Spinal cord (tissue), 10 donors: ENCODE measurements around the gene HMCN2. TPM values are rescaled to one million over a fixed set of nuclear protein-coding genes. Genes with fewer than 3 reads are reported as not detected.
A peak's percentile ranks its signal among the peaks of the same experiment; 100 is the strongest.

Experiments
- DNase-seq, 6 donors: peaks; one replicate each; pipeline versions ENCODE4 v3.0.0 to v3.0.0-alpha.2; 2013 to 2015; ENCODE audit warnings: low spot score in 6 of 6, low read depth in 4 of 6
- H3K27ac ChIP-seq: one replicate; pipeline ENCODE4 v1.5.1; 2013; ENCODE audit warnings: low read depth, low read length, control low read depth
- H3K27me3 ChIP-seq: one replicate; pipeline ENCODE4 v1.6.1; 2013; ENCODE audit warnings: low read length; ENCODE audit not compliant: control insufficient read depth, insufficient read depth
- H3K36me3 ChIP-seq: one replicate; pipeline ENCODE4 v1.6.1; 2013; ENCODE audit warnings: low read length; ENCODE audit not compliant: control insufficient read depth, insufficient read depth
- H3K4me1 ChIP-seq: one replicate; pipeline ENCODE4 v1.6.1; 2013; ENCODE audit warnings: low read length; ENCODE audit not compliant: control insufficient read depth, insufficient read depth
- H3K4me3 ChIP-seq: one replicate; pipeline ENCODE4 v1.5.1; 2013; ENCODE audit warnings: low read depth, low read length, control low read depth
- H3K9me3 ChIP-seq: one replicate; pipeline ENCODE4 v1.6.1; 2013; ENCODE audit warnings: low read length; ENCODE audit not compliant: control insufficient read depth, insufficient read depth
- WGBS: methylation state at CpG from one replicate; pipeline ENCODE4 v1.1.5; 2013; ENCODE audit warnings: missing lambda C conversion rate; ENCODE audit not compliant: insufficient coverage; 5-methylcytosine and 5-hydroxymethylcytosine counted together
- polyA plus RNA-seq, 2 donors: library from polyadenylated mRNA; unstranded; fragments of 120-200 nt; gene quantifications; one replicate each; pipeline ENCODE4 v1.2.1, GENCODE V29; 2013; ENCODE audit not compliant: insufficient read length in 2 of 2
- total RNA-seq, 2 donors: library from RNA; depleted of rRNA in 1 of 2; stranded (reverse); fragments of 120-200 nt in 1 of 2; fragments of >200 nt in 1 of 2; gene quantifications; one replicate each; pipeline versions ENCODE4 v1.2.3 to v1.2.4, GENCODE V29; 2013 to 2014
- donor health status: healthy.

HMCN2 gene
- total and polyA plus RNA-seq, 4 donors, result 0.88 to 5.9 (median 3.5) TPM

DNA sequence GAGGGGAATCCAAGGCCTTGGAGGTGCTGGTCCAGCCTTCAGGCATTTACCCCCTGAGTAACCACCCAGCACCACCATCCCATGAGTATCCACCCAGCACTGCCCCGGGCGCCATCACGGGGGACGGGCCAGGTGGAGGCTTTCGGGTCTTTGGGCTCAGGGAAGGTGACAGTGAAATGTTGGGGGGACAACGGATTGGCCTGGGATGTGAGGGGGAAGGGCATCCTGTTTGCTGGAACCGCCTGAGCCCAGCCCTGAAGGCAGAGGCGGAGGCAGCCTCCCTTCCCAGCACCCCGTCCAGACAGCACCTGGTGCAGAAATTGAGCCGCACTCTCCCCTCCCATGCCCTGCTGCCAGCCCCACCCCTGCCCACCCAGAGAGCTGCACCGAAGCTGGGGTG, 196.2 kb downstream of the HMCN2 start:
- H3K4me1 ChIP-seq, result peaks cover 31% of the 10 kb centered on the region
- no peak overlapping the region for H3K4me3 ChIP-seq
- H3K27me3 ChIP-seq, result peaks cover 58% of the 10 kb centered on the region
- H3K36me3 ChIP-seq, result peaks cover 12% of the 10 kb centered on the region
- no CpG with 5 or more reads among the region's 11 CpGs for WGBS
- no peak for DNase-seq
- H3K9me3 ChIP-seq, result no peaks in the 10 kb centered on the region
- H3K27ac ChIP-seq, result no peak overlapping the region

DNA sequence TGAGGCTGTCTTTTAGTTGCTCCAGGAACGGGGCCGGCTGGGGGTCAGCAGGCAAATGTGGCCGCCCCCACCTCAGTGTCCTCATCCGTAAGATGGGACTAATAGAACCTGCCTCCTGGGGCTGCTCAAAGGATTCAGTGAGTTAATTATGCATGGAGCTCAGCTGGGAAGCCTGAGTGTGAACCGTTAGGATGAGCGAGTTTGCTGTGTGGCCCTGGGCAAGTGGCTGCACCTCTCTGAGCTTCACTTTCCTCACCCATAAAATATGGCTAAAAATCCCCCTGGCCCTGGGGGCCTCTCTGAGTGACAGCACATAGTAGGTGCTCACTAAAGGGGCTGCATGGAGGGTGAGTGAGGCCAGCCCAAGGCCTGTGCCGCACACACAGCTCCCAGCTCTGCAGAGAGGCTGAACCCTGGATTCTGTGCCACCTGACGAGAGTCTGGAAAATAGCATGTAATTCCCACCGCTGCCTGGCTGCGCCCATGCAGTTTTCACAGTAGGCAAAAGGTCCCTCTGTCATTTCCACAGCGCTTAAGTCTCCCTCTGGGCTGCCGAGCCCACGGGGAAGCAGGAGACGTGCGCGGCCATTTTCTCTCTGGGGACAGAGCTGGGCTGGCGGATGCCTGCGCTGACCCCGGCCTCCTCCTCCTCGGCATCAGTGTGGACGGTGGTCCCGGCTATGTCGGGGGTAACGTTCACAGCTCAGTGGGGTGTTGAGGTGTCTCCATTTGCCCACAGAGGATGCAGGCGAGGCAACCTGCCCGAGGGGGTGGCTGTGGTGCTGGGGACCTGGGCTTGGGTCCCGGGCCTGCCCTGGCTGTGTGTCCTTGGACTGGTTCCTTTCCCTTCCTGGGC, 197.4 kb downstream of the HMCN2 start:
- no peak overlapping the region for H3K27ac ChIP-seq
- H3K36me3 ChIP-seq, result peaks cover 13% of the 10 kb centered on the region
- DNase-seq, result no peak
- peaks cover 70% of the 10 kb centered on the region for H3K27me3 ChIP-seq
- H3K9me3 ChIP-seq, result no peaks in the 10 kb centered on the region
- peaks cover 43% of the 10 kb centered on the region for H3K4me1 ChIP-seq
- WGBS, result 77% methylated on average over 25 of the region's 27 CpGs
- no peak overlapping the region for H3K4me3 ChIP-seq

DNA sequence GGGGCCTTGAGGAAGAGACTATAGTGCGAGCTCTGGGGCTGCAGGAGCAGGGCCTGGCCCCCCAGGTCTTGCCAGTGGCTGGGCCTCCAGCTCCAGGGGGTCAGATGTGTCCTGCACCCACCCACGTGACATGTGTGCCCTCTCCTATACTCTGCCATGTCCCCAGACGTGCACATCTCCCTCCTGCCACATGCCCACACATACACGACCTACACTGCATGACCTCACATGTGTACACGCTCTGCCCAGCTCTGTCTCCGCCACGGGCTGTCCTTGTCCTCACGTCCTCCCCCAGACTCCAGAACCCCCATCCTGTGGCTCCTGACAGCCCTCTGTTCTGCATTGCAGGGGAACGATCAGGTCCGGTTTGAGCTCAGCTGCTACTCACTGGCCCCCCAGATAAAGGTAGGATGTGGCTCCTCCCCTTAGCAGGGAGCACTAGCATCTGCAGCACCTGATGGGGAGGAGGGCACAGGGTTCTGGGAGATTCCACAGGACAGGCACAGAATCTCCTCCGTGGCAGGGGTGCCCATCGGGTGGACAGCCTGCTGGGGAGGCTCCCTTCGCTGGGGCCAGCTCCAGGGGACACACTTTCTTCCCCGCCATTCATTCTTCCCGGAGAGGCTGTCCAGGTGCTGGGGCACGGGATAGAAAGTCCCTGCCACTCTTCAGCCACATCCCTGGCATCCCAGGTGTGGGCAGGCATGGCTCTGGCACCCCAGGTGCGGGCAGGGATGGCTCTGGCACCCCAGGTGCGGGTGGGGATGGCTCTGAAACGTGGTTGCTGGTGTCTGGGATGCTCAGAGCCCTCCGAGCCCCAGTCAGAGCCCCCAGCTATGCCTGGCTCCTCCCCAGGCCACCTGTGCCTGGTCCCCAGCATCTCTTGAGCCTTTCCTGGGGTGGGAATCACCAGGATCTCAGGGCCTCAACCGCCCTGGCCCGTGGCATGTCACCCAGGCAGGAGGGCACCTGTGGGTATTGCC, 198.5 kb downstream of the HMCN2 start:
- no peak overlapping the region for H3K27ac ChIP-seq
- H3K27me3 ChIP-seq, result peaks cover 75% of the 10 kb centered on the region
- peaks cover 49% of the 10 kb centered on the region for H3K4me1 ChIP-seq
- no peaks in the 10 kb centered on the region for H3K9me3 ChIP-seq
- H3K4me3 ChIP-seq, result no peak overlapping the region
- H3K36me3 ChIP-seq, result peaks cover 13% of the 10 kb centered on the region
- 87% methylated on average over 22 of the region's 22 CpGs for WGBS
- no peak for DNase-seq

DNA sequence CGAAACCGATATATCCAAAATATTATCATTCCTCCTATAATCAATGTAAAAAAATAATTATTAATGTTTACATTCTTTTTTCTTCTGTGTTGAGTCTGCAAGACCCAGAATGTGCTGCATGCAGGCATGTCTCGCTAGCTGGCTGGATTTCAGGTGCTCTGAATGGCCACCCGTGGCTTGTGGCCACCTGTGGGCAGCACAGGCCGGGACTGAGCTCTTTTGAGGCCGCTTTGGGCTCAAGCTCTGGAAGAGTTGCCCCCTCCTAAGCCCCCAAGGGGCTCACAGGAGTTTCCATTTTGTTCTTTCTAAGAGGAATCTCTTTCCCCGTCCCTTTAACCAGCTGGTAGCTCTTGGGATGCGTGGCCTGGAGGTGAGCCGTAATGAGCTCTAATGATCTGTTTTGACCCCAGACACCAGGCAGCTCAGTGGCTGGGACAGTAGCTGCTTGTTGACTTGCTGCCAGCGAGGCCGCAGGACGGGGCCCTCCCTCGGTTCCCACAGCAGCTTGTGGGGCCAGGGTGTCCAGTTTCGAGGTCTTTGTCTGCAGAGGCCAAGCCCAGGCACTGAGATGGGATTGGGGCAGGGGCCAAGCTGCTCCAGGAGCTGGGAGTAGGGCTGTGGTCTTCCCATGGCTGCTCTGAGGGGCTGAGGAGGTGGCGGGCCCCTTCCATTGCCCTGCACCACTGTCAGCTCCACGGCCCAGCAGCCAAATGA, 200.0 kb downstream of the HMCN2 start:
- peaks cover 58% of the 10 kb centered on the region for H3K4me1 ChIP-seq
- H3K4me3 ChIP-seq, result no peak overlapping the region
- H3K27ac ChIP-seq, result no peak overlapping the region
- DNase-seq, result no peak
- WGBS, result 57% methylated on average over 13 of the region's 16 CpGs
- H3K9me3 ChIP-seq, result no peaks in the 10 kb centered on the region
- peaks cover 78% of the 10 kb centered on the region for H3K27me3 ChIP-seq
- peaks cover 13% of the 10 kb centered on the region for H3K36me3 ChIP-seq

DNA sequence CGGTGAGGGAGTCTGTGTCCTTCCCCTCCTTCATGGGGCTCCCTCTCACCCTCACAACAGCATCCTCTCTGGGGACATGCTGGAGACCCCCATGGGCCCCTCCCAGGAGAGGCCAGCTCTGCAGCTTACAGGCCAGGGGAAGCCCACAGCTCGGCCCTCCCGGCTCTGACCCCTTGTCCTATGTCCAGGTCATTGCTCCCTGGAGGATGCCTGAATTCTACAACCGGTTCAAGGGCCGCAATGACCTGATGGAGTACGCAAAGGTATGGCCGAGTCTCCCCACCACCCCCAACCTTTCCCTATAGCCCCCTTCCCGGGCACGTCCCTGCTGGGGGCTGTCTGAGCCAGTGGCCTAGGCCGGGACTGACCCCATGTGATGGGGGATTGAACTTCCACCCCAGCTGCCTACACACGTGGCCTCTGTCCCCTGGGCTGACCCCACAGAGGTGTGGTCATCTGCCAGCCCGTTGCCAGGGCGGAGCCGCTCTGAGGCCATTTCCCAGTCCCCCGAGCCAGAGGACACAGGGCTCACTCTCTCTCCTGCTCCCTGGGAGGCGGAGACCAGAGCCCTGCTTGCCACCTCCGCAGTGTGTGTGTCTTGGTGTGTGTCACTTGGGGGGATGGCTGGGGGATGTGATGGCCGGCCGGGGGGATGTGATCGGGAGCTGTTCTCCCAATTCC, 201.1 kb downstream of the HMCN2 start:
- peaks cover 68% of the 10 kb centered on the region for H3K27me3 ChIP-seq
- DNase-seq, result no peak
- H3K9me3 ChIP-seq, result no peaks in the 10 kb centered on the region
- whole genome bisulfite sequencing, result 32% methylated on average over 13 of the region's 20 CpGs
- H3K4me1 ChIP-seq, result peaks cover 64% of the 10 kb centered on the region
- no peak overlapping the region for H3K4me3 ChIP-seq
- peaks cover 17% of the 10 kb centered on the region for H3K36me3 ChIP-seq
- H3K27ac ChIP-seq, result no peak overlapping the region

DNA sequence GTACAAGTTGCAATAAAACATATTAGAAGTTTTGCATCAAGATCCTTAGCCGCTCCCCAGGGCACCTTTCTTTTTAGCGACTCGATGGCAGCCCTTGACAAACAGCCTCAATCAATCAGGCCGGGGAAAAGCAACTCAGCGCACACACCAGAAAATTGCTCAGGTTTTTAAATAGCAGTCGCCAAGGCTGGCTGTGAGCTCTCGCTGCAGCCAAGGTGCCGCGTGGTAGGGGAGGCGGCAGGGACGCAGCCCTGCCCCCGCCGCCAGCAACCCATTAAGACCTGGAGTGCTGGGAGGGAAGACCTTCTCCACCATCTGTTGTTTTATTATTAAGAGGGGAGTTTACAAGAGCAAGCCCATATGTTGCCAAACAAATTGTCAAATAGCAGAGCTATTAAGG, 201.8 kb downstream of the HMCN2 start:
- peaks cover 70% of the 10 kb centered on the region for H3K27me3 ChIP-seq
- H3K4me3 ChIP-seq, result no peak overlapping the region
- WGBS, result 9% methylated on average over 10 of the region's 13 CpGs
- peaks cover 17% of the 10 kb centered on the region for H3K36me3 ChIP-seq
- H3K4me1 ChIP-seq, result peaks cover 67% of the 10 kb centered on the region
- no peaks in the 10 kb centered on the region for H3K9me3 ChIP-seq
- peak in 2 of 6 donors; percentile 66 to 89 for DNase-seq
- no peak overlapping the region for H3K27ac ChIP-seq

DNA sequence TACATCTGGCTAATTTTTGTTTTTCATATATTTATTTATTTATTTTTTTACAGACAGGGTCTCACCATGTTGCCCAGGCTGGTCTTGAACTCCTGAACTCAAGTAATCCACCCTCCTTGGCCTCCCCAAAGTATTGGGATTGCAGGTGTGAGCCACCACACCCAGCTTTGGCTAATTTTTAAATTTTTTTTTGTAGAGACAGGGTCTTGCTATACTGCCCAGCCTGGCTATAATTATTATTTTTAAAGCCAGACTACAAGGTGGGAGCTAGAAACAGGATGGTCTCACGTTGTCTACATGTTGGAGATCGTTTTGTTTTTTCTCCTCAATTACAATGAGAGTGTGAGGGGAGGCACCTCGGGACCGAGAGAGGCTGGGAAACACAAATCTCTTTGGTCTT, 203.0 kb downstream of the HMCN2 start:
- WGBS, result 63% methylated on average over 2 of the region's 4 CpGs
- Histone ChIP-seq H3K27ac (no peak overlapping the region), H3K36me3 (peaks cover 17% of the 10 kb centered on the region), H3K9me3 (no peaks in the 10 kb centered on the region), H3K4me3 (no peak overlapping the region), H3K27me3 (peaks cover 71% of the 10 kb centered on the region), H3K4me1 (peaks cover 72% of the 10 kb centered on the region)
- DNase-seq, result no peak

DNA sequence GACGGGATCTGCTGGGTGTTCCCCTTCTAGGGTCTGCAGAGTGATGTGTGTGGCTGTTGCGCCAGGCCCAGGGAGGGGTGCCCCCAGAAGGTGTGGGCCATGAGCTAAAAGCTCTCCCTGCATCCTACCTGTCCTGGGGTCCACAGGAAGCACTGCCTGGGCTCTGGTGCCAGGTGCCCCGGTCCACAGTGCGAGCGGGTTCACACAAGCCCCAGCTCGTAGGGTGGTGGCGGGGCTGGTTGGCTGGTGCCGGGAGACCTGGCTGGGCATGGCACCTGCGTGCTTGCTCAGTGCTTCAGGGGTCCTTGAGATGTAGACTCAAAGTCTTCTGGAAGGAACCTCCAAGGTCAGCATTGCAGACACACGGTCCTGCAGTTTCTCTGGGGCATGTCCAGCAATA, 204.7 kb downstream of the HMCN2 start:
- H3K4me3 ChIP-seq, result no peak overlapping the region
- 97% methylated on average over 10 of the region's 10 CpGs for WGBS
- peaks cover 88% of the 10 kb centered on the region for H3K4me1 ChIP-seq
- H3K27ac ChIP-seq, result no peak overlapping the region
- no peaks in the 10 kb centered on the region for H3K9me3 ChIP-seq
- DNase-seq, result no peak
- H3K27me3 ChIP-seq, result peaks cover 72% of the 10 kb centered on the region
- H3K36me3 ChIP-seq, result peaks cover 12% of the 10 kb centered on the region

DNA sequence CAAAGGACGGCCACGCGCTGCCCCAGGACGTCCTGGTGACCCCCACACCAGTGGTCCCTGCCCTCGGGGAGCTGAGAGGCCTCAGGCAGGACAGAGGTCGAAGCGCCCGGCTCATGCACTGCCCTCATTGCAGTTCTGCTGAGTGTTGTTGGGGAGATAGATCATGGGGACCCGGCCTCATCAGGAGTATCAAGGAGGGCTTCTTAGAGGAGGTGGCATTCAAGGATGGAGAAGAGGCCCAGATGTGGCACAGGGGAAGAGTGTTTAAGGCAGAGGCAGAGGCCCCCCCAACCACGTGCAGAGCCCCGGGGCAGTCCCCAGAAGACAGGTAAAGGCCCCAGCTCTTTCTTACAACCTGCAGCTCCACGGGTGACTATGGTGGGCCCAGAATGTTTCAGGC, 205.4 kb downstream of the HMCN2 start:
- 81% methylated on average over 12 of the region's 12 CpGs for WGBS
- Histone ChIP-seq H3K36me3 (peaks cover 9% of the 10 kb centered on the region), H3K4me1 (peaks cover 83% of the 10 kb centered on the region), H3K9me3 (no peaks in the 10 kb centered on the region), H3K4me3 (no peak overlapping the region), H3K27ac (no peak overlapping the region), H3K27me3 (peaks cover 69% of the 10 kb centered on the region)
- no peak for DNase-seq
